ENCODE results near the gene RDM1. TPM values are rescaled to one million over a fixed set of nuclear protein-coding genes. Genes with fewer than 3 reads are reported as not detected.

The RDM1 gene
- total and polyA plus RNA-seq, 4 donors = 0.10 to 0.26 TPM; not detected in 2

DNA sequence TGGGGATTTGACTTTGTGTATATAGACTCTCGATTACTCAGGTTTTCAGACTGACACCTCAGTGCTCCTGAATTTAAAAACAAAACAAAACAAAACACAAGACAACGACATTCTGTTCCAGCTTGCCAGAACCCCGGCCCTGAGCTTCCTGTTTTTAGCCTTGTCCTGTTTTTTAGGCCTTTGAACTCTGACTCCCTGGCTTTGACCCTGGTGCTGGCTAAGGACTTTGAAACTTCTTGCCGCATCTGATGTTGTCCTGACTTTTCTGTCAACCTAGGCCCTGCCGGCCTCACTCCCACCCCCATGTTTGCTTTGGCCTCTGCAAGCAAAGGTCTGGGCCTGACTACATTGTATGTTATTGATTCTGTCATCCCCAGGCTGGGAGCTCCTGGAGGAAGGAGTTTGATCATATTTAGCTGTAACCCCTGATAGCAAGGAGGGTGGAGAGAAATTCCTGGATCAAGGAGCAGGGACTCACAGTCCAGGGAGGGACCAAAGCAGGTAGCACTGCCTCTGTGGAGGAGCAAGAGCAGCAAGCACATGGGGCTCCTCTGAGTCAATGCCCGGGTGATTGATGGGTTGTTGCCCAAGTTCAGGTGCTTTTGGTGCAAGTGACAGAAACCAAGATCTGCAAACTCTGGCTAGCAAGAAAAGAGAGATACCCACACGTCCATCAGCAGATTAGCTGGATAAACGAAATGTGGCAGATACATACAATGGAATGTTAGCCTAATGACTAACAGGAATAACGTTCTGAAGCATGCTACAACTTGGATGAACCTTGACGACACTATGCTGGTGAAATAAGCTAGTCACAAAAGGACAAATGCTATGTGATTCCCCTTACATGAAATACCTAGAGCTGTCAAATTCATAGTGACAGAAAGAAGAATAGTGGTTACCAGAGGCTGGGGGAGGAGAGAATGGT lies 43.0 kb upstream of the RDM1 start:
- no peak for TF ChIP-seq CTCF (IDR thresholded peaks at IDR 0.05; ENCODE audit: control extremely low read depth, extremely low read depth)
- H3K27ac ChIP-seq (ENCODE audit: low read depth in 1 of 2, low read length in 1 of 2) = peak overlapping the region in 1 of 2 donors; percentile 2
- H3K9ac ChIP-seq (ENCODE audit: insufficient read depth in 1 of 2, low read length in 2 of 2) = no peak overlapping the region
- peaks cover 0 to 3% (median 2%) of the 10 kb centered on the region in 5 donors for H3K4me1 ChIP-seq (ENCODE audit: control insufficient read depth in 5 of 5, insufficient read depth in 5 of 5, low read length in 5 of 5)
- DNase-seq = no peak
- no peaks in the 10 kb centered on the region for H3K27me3 ChIP-seq (ENCODE audit: control insufficient read depth in 3 of 3, insufficient read depth in 3 of 3, low read length in 2 of 3)
- 60 to 66% methylated on average over 10 of the region's 10 CpGs for WGBS, 2 donors
- no peak for ATAC-seq (ENCODE audit: insufficient read depth, low FRiP score)
- H3K9me3 ChIP-seq (ENCODE audit: control insufficient read depth in 4 of 4, insufficient read depth in 3 of 4, low read length in 3 of 4) = no peaks in the 10 kb centered on the region
- H3K36me3 ChIP-seq (ENCODE audit: control insufficient read depth in 4 of 4, insufficient read depth in 4 of 4, low read length in 4 of 4) = no peaks in the 10 kb centered on the region
- no peak overlapping the region for H3K4me3 ChIP-seq

DNA sequence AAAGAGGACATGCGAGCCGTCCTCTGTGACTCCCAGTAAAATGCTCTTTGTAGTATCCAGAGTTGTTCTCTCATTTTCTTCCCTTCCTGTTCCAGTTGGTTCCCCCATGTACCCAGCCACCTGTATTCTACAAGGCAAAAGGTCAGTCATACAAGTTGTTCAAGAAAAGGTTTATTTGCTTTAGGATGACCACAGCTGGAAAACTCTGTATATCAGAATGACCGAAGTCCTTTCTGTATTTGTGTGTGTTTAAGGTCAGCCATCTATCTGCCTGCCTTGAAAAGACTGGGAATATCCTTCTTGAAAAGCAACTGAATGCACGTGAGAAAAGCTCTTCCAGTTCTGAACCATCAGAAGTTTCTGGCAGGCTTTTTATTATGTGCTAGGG lies 42.4 kb upstream of the RDM1 start:
- Histone ChIP-seq H3K4me1 (ENCODE audit: control insufficient read depth in 5 of 5, insufficient read depth in 5 of 5, low read length in 5 of 5) (peaks cover 0 to 3% (median 2%) of the 10 kb centered on the region in 5 donors), H3K9ac (ENCODE audit: insufficient read depth in 1 of 2, low read length in 2 of 2) (no peak overlapping the region), H3K9me3 (ENCODE audit: control insufficient read depth in 4 of 4, insufficient read depth in 3 of 4, low read length in 3 of 4) (no peaks in the 10 kb centered on the region), H3K27ac (ENCODE audit: low read depth in 1 of 2, low read length in 1 of 2) (no peak overlapping the region), H3K27me3 (ENCODE audit: control insufficient read depth in 3 of 3, insufficient read depth in 3 of 3, low read length in 2 of 3) (no peaks in the 10 kb centered on the region), H3K36me3 (ENCODE audit: control insufficient read depth in 4 of 4, insufficient read depth in 4 of 4, low read length in 4 of 4) (no peaks in the 10 kb centered on the region), H3K4me3 (no peak overlapping the region)
- ATAC-seq (ENCODE audit: insufficient read depth, low FRiP score) = no peak
- no peak for TF ChIP-seq CTCF (IDR thresholded peaks at IDR 0.05; ENCODE audit: control extremely low read depth, extremely low read depth)
- DNase-seq = no peak
- 78 to 86% methylated on average over 4 of the region's 4 CpGs for WGBS, 2 donors

DNA sequence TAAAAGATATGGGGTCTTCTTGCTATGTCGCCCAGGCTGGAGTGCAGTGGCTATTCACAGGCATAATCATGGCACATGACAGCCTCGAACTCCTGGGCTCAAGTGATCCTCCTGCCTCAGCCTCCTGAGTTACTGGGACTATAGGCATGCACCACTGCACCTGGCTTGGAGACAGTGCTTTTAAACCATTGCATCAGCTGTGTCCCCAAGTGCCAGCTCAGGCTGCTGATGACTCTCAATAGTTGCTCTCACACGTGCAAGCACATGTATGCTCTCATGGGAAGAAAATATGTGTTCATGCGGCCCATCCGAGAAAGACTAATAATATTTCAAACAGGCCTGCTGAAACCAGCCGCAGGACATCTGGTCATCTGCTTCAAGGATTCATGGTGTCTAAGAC lies 42.0 kb upstream of the RDM1 start:
- 88 to 93% methylated on average over 6 of the region's 6 CpGs for WGBS, 2 donors
- DNase-seq = no peak
- Histone ChIP-seq H3K9ac (ENCODE audit: insufficient read depth in 1 of 2, low read length in 2 of 2) (no peak overlapping the region), H3K9me3 (ENCODE audit: control insufficient read depth in 4 of 4, insufficient read depth in 3 of 4, low read length in 3 of 4) (no peaks in the 10 kb centered on the region), H3K4me1 (ENCODE audit: control insufficient read depth in 5 of 5, insufficient read depth in 5 of 5, low read length in 5 of 5) (peaks cover 0 to 3% (median 2%) of the 10 kb centered on the region in 5 donors), H3K27me3 (ENCODE audit: control insufficient read depth in 3 of 3, insufficient read depth in 3 of 3, low read length in 2 of 3) (no peaks in the 10 kb centered on the region), H3K4me3 (no peak overlapping the region), H3K27ac (ENCODE audit: low read depth in 1 of 2, low read length in 1 of 2) (no peak overlapping the region), H3K36me3 (ENCODE audit: control insufficient read depth in 4 of 4, insufficient read depth in 4 of 4, low read length in 4 of 4) (no peaks in the 10 kb centered on the region)
- no peak for ATAC-seq (ENCODE audit: insufficient read depth, low FRiP score)
- TF ChIP-seq CTCF (IDR thresholded peaks at IDR 0.05; ENCODE audit: control extremely low read depth, extremely low read depth) = no peak

Data from lung (tissue), 12 donors.